ENCODE measurements around the gene EYS. TPM values are rescaled to one million over a fixed set of nuclear protein-coding genes. Genes with fewer than 3 reads are reported as not detected.

Gene EYS
- total and polyA plus RNA-seq, 2 of the 8 experiments (the other 6 are each of a cell fraction or from before 2014, with no cell fraction given) = 0.05 to 0.13 TPM

GRCh38 chr6:63674635-63675034 lies 2032.4 kb downstream of the EYS start (continued):
- no peak for TF ChIP-seq BCL11A (IDR thresholded peaks at IDR 0.05; ENCODE audit: low read depth in 2 of 2, low read length in 2 of 2)
- no peak for TF ChIP-seq HDAC2 (IDR thresholded peaks at IDR 0.05; ENCODE audit: borderline replicate concordance in 1 of 2, low read depth in 2 of 2, low read length in 2 of 2)
- TF ChIP-seq TAF1 (IDR thresholded peaks at IDR 0.05; ENCODE audit: low read depth, low read length) = no peak
- no peak for TF ChIP-seq CBX5 (IDR thresholded peaks at IDR 0.05; ENCODE audit: low read depth, low read length)
- TF ChIP-seq EGR1 (IDR thresholded peaks at IDR 0.05; ENCODE audit: borderline replicate concordance, low read depth, low read length) = no peak
- no peak for TF ChIP-seq CTBP2 (IDR thresholded peaks at IDR 0.05; ENCODE audit: borderline replicate concordance, insufficient read depth, insufficient read length, low read length)
- no peak for TF ChIP-seq TAF7 (optimal IDR thresholded peaks at IDR 0.05; ENCODE audit: borderline replicate concordance, low read depth, low read length)
- no peak for TF ChIP-seq RAD21 (IDR thresholded peaks at IDR 0.05 in 1 of 2, conservative IDR thresholded peaks at IDR 0.05 in 1 of 2; ENCODE audit: low read depth in 2 of 2, low read length in 2 of 2)

Measured in H1 (cell line).